HG02943 (cell line): ENCODE measurements around the gene GIMAP8.

Experiments
- ATAC-seq: cut with Tn5 transposase; IDR thresholded peaks from one replicate; pipeline ENCODE4 v1.9.1; 2021; ENCODE audit warnings: mild to moderate bottlenecking, low read depth, moderate library complexity; ENCODE audit not compliant: unreplicated experiment

GIMAP8 gene

DNA sequence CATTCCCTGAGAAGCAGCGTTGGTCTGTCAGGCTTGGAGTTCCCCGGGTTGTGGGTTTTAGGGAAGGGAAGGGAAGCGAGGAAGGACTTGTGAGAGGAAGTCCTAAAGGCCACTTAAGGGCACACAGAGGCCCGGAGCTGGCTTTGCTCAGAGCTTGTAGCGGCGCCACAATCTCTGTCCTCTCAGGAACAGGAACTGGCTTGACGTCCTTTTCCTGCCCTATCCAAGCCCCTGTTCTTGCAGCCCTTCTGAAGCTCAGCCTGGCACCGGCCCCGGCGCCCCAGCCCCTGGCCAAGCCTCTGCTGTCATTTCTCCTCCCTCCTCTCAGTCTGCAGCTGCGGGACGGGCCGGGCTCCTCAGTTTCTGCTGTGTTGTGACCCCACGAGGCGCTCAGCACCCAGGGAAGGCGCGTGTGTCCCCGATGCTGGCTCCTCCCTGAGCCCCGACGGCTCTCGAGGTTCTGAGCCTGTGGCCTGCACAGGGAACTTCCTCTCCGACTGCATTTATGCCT, at the start of gene GIMAP8:
TSS of gene GIMAP8 (plus strand) at position 140 of the 511 bp plus-strand sequence. CDS start 16,069 bp downstream, outside the sequence.
- ATAC-seq, result peak; percentile 37

- ATAC-seq, result no peak
These were observed 49.5 kb upstream of the GIMAP8 start for GRCh38 chr7:150400788-150401423.

- no peak for ATAC-seq
These were observed 49.0 kb upstream of the GIMAP8 start for GRCh38 chr7:150401424-150401790.

DNA sequence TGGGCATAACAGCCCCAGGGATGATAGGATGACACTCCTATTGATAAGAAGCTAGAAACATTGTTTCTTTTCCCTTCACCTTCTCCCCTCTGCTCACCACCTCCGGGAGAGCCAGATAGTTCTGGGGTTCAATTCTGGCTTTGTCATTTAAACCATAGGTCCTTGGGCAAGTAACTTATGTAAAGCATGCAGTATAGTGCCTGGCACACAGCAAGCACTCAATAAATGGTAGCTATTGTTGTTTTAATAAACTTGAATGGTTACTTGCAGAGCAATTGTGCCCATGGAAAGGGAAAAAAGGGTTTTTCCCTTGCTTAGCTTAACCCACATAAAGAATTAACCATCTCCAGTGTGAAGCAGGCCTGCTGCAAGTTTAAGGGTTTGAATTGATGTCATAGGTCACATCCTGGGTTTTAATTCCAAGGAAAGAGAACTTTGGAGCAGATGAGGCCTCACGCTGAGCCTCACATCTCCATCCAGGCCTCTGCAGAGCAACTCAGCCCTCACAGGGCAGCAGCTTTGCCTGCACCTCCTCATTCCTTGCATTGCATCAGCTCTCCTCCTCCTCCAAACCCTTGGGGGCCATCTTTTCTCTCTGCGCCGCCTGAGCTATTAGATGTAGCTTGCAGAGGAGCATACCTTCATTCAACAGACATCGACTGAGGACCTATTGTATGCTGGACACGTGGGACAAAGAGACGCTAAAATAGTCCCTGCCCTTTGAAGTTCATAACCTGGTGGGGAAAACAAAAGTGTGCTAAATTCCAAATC, 48.4 kb upstream of the GIMAP8 start:
- ATAC-seq, result no peak

- no peak for ATAC-seq
These were observed 47.6 kb upstream of the GIMAP8 start for GRCh38 chr7:150402671-150403321.

GRCh38 chr7:150403376-150404171, 46.9 kb upstream of the GIMAP8 start:
- no peak for ATAC-seq

- ATAC-seq, result no peak
These were observed 46.1 kb upstream of the GIMAP8 start for GRCh38 chr7:150404172-150404804.

DNA sequence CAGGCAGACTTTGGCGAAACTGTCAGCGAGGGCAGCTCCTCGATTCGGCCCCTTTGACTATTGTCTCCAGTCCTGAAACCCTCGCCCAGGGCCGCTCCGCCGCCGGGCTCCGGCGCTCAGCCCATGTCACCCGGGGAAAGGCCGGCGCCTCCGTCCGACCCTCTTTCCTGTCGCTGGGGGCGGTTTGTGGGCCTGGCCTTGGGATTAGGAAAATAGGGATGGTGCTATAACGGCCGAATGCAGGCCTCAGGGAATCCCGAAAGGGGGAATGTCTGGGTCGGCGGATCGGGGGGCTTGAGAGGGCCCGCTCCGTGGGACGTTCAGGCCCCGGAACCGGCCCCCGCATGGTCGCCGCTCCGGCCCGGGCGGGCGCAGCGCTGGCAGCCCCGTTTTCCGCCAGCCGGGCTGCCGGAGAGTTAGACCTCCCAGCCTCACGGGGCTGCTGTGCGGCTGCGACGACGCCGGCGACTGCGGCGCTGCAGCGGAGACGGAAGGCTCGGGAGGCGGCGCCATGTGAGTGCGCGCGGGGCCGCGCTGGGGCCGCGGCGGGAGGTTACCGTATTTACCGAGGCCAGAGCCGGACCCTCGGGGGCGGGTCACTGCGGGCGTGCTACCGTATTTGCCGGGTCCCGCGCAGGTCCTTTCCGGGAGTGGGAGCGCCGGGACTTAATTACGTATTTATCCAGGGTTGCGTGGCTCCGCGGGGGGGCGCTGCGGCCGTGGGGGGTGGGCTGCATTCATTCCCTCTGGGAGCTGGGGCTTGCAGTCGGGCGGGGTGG, 45.4 kb upstream of the GIMAP8 start:
- ATAC-seq, result peak; percentile 28

GRCh38 chr7:150405584-150406311, 44.7 kb upstream of the GIMAP8 start:
- ATAC-seq, result no peak

DNA sequence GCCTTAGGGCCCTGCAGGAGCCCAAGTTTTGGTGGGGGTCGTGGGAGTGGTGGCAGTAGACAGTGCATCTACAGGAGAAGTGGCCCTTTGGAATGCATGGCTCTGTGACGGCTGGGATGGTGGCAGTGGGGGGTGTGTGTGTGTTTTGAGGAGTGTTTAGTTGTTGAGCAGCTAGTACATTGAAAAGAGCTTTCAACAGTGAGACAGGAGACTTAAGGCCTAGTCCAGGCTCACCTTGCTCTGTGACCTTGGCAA, 44.2 kb upstream of the GIMAP8 start:
- no peak for ATAC-seq

- ATAC-seq, result peak; percentile 54
These were observed 43.6 kb upstream of the GIMAP8 start for GRCh38 chr7:150406567-150407421.

DNA sequence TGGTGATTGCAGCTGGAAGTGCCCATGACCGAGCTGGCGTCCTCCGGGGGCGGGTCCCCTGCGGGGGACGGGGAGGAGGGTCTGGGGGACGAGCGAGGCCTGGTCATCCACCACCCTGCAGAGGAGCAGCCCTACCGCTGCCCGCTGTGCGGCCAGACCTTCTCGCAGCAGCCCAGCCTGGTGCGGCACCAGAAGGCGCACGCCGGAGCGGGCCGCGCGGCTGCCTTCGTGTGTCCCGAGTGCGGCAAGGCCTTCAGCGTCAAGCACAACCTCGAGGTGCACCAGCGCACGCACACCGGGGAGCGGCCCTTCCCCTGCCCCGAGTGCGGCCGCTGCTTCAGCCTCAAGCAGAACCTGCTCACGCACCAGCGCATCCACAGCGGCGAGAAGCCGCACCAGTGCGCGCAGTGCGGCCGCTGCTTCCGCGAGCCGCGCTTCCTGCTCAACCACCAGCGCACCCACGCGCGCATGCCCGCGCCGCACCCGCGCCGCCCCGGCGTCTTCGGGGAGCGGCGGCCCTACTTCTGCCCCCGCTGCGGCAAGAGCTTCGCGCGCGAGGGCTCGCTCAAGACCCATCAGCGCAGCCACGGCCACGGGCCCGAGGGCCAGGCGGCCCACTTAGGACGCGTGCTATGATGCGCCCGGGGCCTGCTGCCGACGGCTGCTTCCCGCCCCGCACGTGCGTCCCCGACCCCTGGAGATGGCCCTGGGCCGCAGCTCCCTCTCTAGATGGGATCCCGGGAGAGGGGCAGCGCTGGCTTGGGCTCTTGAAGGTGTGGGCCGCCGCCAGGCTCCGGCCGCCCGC, 42.6 kb upstream of the GIMAP8 start:
- ATAC-seq, result no peak

DNA sequence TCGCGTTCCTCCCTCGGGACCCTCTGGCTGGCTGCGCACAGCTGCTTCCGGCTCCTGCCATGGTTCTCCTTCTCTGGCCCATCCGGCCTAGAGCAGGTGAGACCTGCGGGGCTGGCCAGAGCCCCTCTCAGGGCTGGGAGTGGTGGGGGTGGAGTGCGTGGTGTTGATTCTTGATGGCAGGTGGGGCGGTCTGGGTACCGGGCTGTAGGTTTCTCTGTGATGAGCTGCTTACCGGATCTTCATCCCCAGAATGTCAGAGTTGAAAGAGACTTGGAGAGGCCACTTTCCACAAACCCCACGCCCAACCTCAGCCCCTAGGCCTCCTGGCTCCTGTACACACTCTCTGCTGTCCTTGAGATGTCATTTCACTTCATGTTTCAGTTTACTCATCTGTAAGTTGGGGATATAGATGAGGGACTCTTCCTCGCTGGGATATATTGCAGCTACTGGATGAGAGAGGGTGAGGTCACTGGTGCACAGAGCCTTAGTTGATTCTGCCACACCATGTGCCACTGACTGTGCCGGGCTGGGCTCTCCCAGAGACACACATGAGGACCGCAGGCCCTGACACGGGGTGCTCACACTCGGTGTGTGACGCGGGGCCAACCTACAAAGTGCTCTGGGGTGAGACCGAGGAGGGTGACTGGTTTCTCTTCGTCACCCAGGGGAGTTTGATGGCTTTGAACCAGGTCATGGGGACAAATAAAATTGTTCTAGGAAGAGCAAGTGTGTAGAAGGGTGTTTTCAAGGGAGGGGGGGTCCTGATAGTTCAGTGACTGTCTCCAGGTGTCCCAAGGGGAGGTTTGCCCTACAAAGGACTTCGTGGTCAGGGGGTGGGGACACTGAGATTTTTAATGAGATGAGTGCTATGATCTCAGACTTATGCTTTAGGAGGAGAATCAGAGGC, 41.8 kb upstream of the GIMAP8 start:
- no peak for ATAC-seq

DNA sequence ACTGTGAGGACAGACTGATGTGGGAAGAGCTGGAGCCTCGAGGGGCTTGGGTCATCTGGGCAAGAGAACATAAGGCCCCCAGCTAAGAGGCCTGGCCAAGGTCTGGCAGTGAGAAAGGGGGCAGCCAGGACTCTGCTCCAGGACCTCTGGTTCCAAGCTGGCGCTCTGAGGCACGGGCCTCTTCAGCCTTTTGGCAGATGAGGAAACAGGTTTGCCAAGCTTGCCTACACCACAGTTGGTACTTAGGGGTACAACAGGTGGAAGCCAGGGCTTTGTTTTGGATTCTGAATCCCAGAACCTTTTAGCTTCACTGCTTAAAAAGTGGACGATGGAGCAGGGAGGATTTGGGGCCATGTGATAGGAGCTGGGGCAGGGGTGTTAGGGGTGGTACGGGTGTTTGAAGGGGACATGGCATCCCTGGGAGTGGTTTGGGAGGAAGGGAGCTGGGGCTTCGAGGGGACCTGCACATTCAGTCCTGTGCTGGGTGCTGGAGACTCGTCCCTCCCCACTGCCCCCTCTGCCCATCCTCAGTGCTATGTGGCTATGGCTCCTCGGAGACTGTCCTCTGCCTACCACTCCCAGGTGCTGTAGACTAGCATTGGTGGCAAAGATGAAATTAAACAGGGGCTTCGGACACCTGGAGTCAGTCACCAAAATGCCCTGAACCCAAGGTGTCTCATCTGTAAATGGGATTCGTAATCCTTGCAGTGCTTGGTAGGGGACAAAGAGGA, 41.0 kb upstream of the GIMAP8 start:
- ATAC-seq, result no peak

DNA sequence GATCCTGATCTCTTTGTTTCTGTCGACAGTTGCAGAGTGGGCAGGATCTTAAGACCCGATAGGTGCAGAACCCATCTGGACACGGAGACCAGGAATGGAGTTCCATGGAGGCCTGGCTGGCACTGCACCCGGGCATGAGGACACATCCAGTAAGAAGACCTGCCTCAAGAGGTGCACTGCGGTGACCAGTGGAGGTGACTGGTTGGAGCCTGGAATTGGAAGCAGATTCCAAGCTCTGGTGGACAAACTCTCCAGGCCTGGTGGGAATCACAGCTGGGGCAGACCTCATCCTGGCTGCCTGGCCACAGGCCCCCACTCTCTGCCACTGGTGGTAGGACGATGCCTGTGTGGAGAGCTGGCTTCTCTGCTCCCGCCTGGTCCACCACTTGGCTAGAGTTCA, 40.3 kb upstream of the GIMAP8 start:
- no peak for ATAC-seq
